ENCODE results near the gene PPP1R9B.

GRCh38 chr17:50093807-50094206 lies 56.7 kb downstream of the PPP1R9B start:
- TF ChIP-seq POLR2A (IDR thresholded peaks at IDR 0.05) (no peak), CTCF (IDR thresholded peaks at IDR 0.05) (no peak)
